Stomach (tissue), 9 donors: ENCODE measurements around the gene HNF1B. TPM values are rescaled to one million over a fixed set of nuclear protein-coding genes. Genes with fewer than 3 reads are reported as not detected.

Source experiments
- DNase-seq, 2 donors: peaks; one replicate each; pipeline versions ENCODE4 v3.0.0 to v3.0.0-alpha.2; 2013 to 2019
- H3K27ac ChIP-seq, 5 donors: fragments of 200-600 bp in 4 of 5; sonication (generic) in 4 of 5; one replicate each; pipeline ENCODE4 v1.5.1; 2013 to 2019; ENCODE audit warnings: mild to moderate bottlenecking in 1 of 5, moderate library complexity in 1 of 5
- H3K27me3 ChIP-seq, 3 donors: fragments of 200-600 bp; sonication (generic); one replicate each; pipeline ENCODE4 v1.5.1; 2017 to 2019; ENCODE audit warnings: mixed run types in 1 of 3
- H3K36me3 ChIP-seq, 4 donors: fragments of 200-600 bp; sonication (generic); 1 replicate in 3 of 4; 2 replicates in 1 of 4; pipeline ENCODE4 v1.5.1; 2016 to 2019
- H3K4me1 ChIP-seq, 4 donors: fragments of 200-600 bp; sonication (generic); one replicate each; pipeline ENCODE4 v1.5.1; 2016 to 2019
- H3K4me3 ChIP-seq, 4 donors: fragments of 200-600 bp; sonication (generic) in 3 of 4; one replicate each; pipeline ENCODE4 v1.5.1; 2016 to 2019; ENCODE audit warnings: mild to moderate bottlenecking in 1 of 4
- H3K9me3 ChIP-seq, 4 donors: fragments of 200-600 bp; sonication (generic); one replicate each; pipeline ENCODE4 v1.5.1; 2016 to 2019
- EP300 ChIP-seq: sonication (generic); formaldehyde crosslinking; IDR thresholded peaks from one replicate; pipeline ENCODE4 v1.6.1; 2017; ENCODE audit warnings: antibody characterized with exemption
- POLR2A ChIP-seq, 4 donors: fragments of 450-650 bp; IDR thresholded peaks; one replicate each; pipeline ENCODE4 v1.6.1; 2016; ENCODE audit warnings: antibody characterized with exemption in 4 of 4, control low read depth in 2 of 4, mild to moderate bottlenecking in 1 of 4, moderate library complexity in 1 of 4
- POLR2AphosphoS5 ChIP-seq, 3 donors: sonication (generic); formaldehyde crosslinking; IDR thresholded peaks; one replicate each; pipeline ENCODE4 v1.6.1; 2016; ENCODE audit warnings: antibody characterized with exemption in 3 of 3
- WGBS, 5 donors: extraction: QIAGEN DNeasy Blood & Tissue Kit in 3 of 5; methylation state at CpG; one replicate each; pipeline versions ENCODE4 v1.1.5 to v1.1.7; 2013 to 2018; 5-methylcytosine and 5-hydroxymethylcytosine counted together
- intact Hi-C: fragments of 100-400 bp; cut with DNase I; formaldehyde crosslinking; loops from one replicate; pipeline ENCODE4 v1.15.1; 2023; ENCODE audit warnings: low total_unique reads
- polyA plus RNA-seq, 3 donors: library from polyadenylated mRNA; stranded (reverse); fragments of 200-250 nt; gene quantifications; one replicate each; pipeline ENCODE4 v1.2.3, GENCODE V29; 2013
- total RNA-seq, 5 donors: library from RNA; depleted of rRNA; stranded (reverse); fragments of >200 nt; gene quantifications; one replicate each; pipeline versions ENCODE4 v1.1.0 to v1.2.3, GENCODE V29; 2014 to 2016
- TF ChIP-seq, protein P1 (sequence below), 7 experiments: fragments of 450-650 bp in 4 of 7; fragments of 200-600 bp in 3 of 7; sonication (generic) in 3 of 7; IDR thresholded peaks; one replicate each; pipeline ENCODE4 v1.5.1; 2016 to 2019; ENCODE audit warnings: antibody characterized with exemption in 7 of 7, control low read depth in 2 of 7, mild to moderate bottlenecking in 1 of 7
- donor health status: healthy with polysubstance abuse.
- donor health status: Bipolar disorder and iron deficiency.
- donor health status: healthy.

Gene HNF1B
- total and polyA plus RNA-seq, 8 donors, result 0.58 to 19.2 (median 7.0) TPM

GRCh38 chr17:37647856-37648255, 97.0 kb downstream of the HNF1B start:
- H3K27me3 ChIP-seq, result peaks cover 0 to 23% (median 0%) of the 10 kb centered on the region in 3 donors
- 75 to 92% (median 83%) methylated on average over 1 of the region's 1 CpG for WGBS, 5 donors
- no peaks in the 10 kb centered on the region for H3K36me3 ChIP-seq
- H3K27ac ChIP-seq, result no peak overlapping the region
- intact Hi-C loops, result no loop called here
- no peak overlapping the region for H3K4me3 ChIP-seq
- TF ChIP-seq POLR2A (IDR thresholded peaks at IDR 0.05) (no peak), EP300 (no peak), POLR2AphosphoS5 (IDR thresholded peaks at IDR 0.05) (no peak)
- TF ChIP-seq, protein P1, sequence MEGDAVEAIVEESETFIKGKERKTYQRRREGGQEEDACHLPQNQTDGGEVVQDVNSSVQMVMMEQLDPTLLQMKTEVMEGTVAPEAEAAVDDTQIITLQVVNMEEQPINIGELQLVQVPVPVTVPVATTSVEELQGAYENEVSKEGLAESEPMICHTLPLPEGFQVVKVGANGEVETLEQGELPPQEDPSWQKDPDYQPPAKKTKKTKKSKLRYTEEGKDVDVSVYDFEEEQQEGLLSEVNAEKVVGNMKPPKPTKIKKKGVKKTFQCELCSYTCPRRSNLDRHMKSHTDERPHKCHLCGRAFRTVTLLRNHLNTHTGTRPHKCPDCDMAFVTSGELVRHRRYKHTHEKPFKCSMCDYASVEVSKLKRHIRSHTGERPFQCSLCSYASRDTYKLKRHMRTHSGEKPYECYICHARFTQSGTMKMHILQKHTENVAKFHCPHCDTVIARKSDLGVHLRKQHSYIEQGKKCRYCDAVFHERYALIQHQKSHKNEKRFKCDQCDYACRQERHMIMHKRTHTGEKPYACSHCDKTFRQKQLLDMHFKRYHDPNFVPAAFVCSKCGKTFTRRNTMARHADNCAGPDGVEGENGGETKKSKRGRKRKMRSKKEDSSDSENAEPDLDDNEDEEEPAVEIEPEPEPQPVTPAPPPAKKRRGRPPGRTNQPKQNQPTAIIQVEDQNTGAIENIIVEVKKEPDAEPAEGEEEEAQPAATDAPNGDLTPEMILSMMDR (IDR thresholded peaks at IDR 0.05), result no peak
- peaks cover 3 to 13% (median 8%) of the 10 kb centered on the region in 4 donors for H3K4me1 ChIP-seq
- no peak for DNase-seq
- no peaks in the 10 kb centered on the region for H3K9me3 ChIP-seq

DNA sequence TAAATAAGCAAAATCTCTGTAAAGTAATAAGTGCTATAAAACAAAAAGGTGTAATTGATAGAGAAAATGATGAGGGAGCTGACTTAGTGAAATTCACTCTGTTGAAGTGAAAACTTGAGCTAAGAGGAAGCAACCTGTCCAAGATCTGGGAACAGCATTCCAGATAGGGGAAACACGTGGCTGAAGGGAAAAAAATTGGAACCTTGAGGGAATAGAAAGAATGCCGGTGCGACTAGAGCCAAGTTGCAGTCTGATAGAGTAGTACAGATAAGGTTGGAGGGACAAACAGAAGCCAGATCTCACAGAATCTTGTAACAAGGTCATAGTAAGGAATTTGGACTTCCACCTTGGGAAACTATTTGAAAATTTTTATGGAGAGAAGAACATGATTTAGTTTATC, 101.0 kb downstream of the HNF1B start:
- peak; percentile 58 to 67 for DNase-seq
- intact Hi-C loops, result no loop called here
- Histone ChIP-seq H3K4me3 (peak overlapping the region; percentile 67 to 88 (median 82)), H3K36me3 (peaks cover 7 to 28% (median 25%) of the 10 kb centered on the region in 4 donors), H3K27ac (peak overlapping the region in 4 of 5 donors; percentile 86 to 92 (median 90)), H3K4me1 (peaks cover 5 to 52% (median 36%) of the 10 kb centered on the region in 4 donors), H3K9me3 (no peaks in the 10 kb centered on the region), H3K27me3 (peaks cover 0 to 7% (median 0%) of the 10 kb centered on the region in 3 donors)
- 7 to 21% (median 13%) methylated on average over 3 of the region's 3 CpGs for WGBS, 5 donors
- TF ChIP-seq, protein P1 (IDR thresholded peaks at IDR 0.05), result no peak
- TF ChIP-seq EP300 (no peak), POLR2AphosphoS5 (IDR thresholded peaks at IDR 0.05) (peak; percentile 5 to 48 (median 39))

- DNase-seq, result peak; percentile 96 to 98
- 0 to 1% (median 0%) methylated on average over 41 to 43 of the region's 43 CpGs for WGBS, 5 donors
- TF ChIP-seq, protein P1 (IDR thresholded peaks at IDR 0.05), result peak in 1 of 7 experiments; percentile 20
- TF ChIP-seq POLR2AphosphoS5 (IDR thresholded peaks at IDR 0.05) (peak; percentile 74 to 90 (median 75)), POLR2A (IDR thresholded peaks at IDR 0.05) (no peak), EP300 (no peak)
- Histone ChIP-seq H3K36me3 (peaks cover 7 to 32% (median 27%) of the 10 kb centered on the region in 4 donors), H3K4me3 (peak within 1 kb of the TSS; percentile 67 to 88 (median 82)), H3K9me3 (no peaks in the 10 kb centered on the region), H3K4me1 (peaks cover 5 to 53% (median 36%) of the 10 kb centered on the region in 4 donors), H3K27me3 (peaks cover 0 to 5% (median 0%) of the 10 kb centered on the region in 3 donors), H3K27ac (peak within 1 kb of the TSS; percentile 75 to 92 (median 90))
- intact Hi-C loops, result no loop called here
These were observed 101.6 kb downstream of the HNF1B start, which contains the start of gene DDX52 for GRCh38 chr17:37643118-37643766. DDX52 (minus strand) TSS chr17:37643446; CDS start chr17:37643420, 26 bp downstream.

GRCh38 chr17:37642681-37643080, 102.2 kb downstream of the HNF1B start:
- Histone ChIP-seq H3K27ac (peak overlapping the region; percentile 75 to 92 (median 90)), H3K4me3 (peak overlapping the region; percentile 67 to 88 (median 82)), H3K4me1 (peaks cover 5 to 53% (median 36%) of the 10 kb centered on the region in 4 donors), H3K9me3 (no peaks in the 10 kb centered on the region), H3K36me3 (peaks cover 7 to 37% (median 33%) of the 10 kb centered on the region in 4 donors), H3K27me3 (peaks cover 0 to 5% (median 0%) of the 10 kb centered on the region in 3 donors)
- intact Hi-C loops, result no loop called here
- 1 to 2% (median 1%) methylated on average over 7 of the region's 7 CpGs for WGBS, 5 donors
- TF ChIP-seq EP300 (no peak), POLR2AphosphoS5 (IDR thresholded peaks at IDR 0.05) (no peak), POLR2A (IDR thresholded peaks at IDR 0.05) (no peak)
- TF ChIP-seq, protein P1 (IDR thresholded peaks at IDR 0.05), result no peak
- DNase-seq, result peak in 1 of 2 donors; percentile 43
